IPS-18a (cell line): Measurements from ENCODE around the gene TEAD1.
A peak's percentile ranks its signal among the peaks of the same experiment; 100 is the strongest.

Experiments
- H3K27ac ChIP-seq: one replicate; pipeline ENCODE4 v1.5.1; 2013; ENCODE audit warnings: low read length
- H3K27me3 ChIP-seq: one replicate; pipeline ENCODE4 v1.6.1; 2013; ENCODE audit warnings: mild to moderate bottlenecking, low read length; ENCODE audit not compliant: control insufficient read depth, insufficient read depth
- H3K36me3 ChIP-seq: one replicate; pipeline ENCODE4 v1.6.1; 2013; ENCODE audit warnings: low read depth, low read length; ENCODE audit not compliant: control insufficient read depth
- H3K4me1 ChIP-seq: one replicate; pipeline ENCODE4 v1.6.1; 2013; ENCODE audit warnings: low read depth, low read length; ENCODE audit not compliant: control insufficient read depth
- H3K4me3 ChIP-seq: one replicate; pipeline ENCODE4 v1.5.1; 2013; ENCODE audit warnings: low read length
- H3K9ac ChIP-seq: one replicate; pipeline ENCODE4 v1.6.1; 2013; ENCODE audit warnings: mild to moderate bottlenecking, low read length, moderate library complexity
- H3K9me3 ChIP-seq: one replicate; pipeline ENCODE4 v1.6.1; 2013; ENCODE audit warnings: low read depth, low read length; ENCODE audit not compliant: control insufficient read depth

TEAD1 gene

GRCh38 chr11:12728417-12728816, 54.2 kb downstream of the TEAD1 start:
- H3K9me3 ChIP-seq: no peaks in the 10 kb centered on the region
- H3K4me3 ChIP-seq: no peak overlapping the region
- no peaks in the 10 kb centered on the region for H3K36me3 ChIP-seq
- H3K4me1 ChIP-seq: peaks cover 35% of the 10 kb centered on the region
- H3K9ac ChIP-seq: no peak overlapping the region
- no peak overlapping the region for H3K27ac ChIP-seq
- no peaks in the 10 kb centered on the region for H3K27me3 ChIP-seq

- Histone ChIP-seq H3K4me3 (no peak overlapping the region), H3K9ac (no peak overlapping the region), H3K9me3 (no peaks in the 10 kb centered on the region), H3K36me3 (no peaks in the 10 kb centered on the region), H3K4me1 (peaks cover 22% of the 10 kb centered on the region), H3K27me3 (no peaks in the 10 kb centered on the region), H3K27ac (no peak overlapping the region)
Observed at GRCh38 chr11:12729941-12730340, 55.7 kb downstream of the TEAD1 start.

GRCh38 chr11:12731841-12732336, 57.7 kb downstream of the TEAD1 start:
- Histone ChIP-seq H3K9me3 (no peaks in the 10 kb centered on the region), H3K27ac (no peak overlapping the region), H3K4me1 (peaks cover 8% of the 10 kb centered on the region), H3K36me3 (no peaks in the 10 kb centered on the region), H3K27me3 (no peaks in the 10 kb centered on the region), H3K9ac (no peak overlapping the region), H3K4me3 (no peak overlapping the region)

- peaks cover 3% of the 10 kb centered on the region for H3K4me1 ChIP-seq
- no peaks in the 10 kb centered on the region for H3K9me3 ChIP-seq
- H3K27ac ChIP-seq: no peak overlapping the region
- no peak overlapping the region for H3K4me3 ChIP-seq
- H3K27me3 ChIP-seq: no peaks in the 10 kb centered on the region
- no peak overlapping the region for H3K9ac ChIP-seq
- no peaks in the 10 kb centered on the region for H3K36me3 ChIP-seq
Observed at GRCh38 chr11:12733091-12733490, 58.9 kb downstream of the TEAD1 start.

- Histone ChIP-seq H3K9ac (no peak overlapping the region), H3K4me3 (no peak overlapping the region), H3K9me3 (no peaks in the 10 kb centered on the region), H3K27me3 (no peaks in the 10 kb centered on the region), H3K36me3 (no peaks in the 10 kb centered on the region), H3K4me1 (no peaks in the 10 kb centered on the region), H3K27ac (no peak overlapping the region)
Observed at GRCh38 chr11:12734625-12735024, 60.4 kb downstream of the TEAD1 start.

- no peak overlapping the region for H3K4me3 ChIP-seq
- H3K36me3 ChIP-seq: no peaks in the 10 kb centered on the region
- no peak overlapping the region for H3K27ac ChIP-seq
- no peaks in the 10 kb centered on the region for H3K4me1 ChIP-seq
- no peak overlapping the region for H3K9ac ChIP-seq
- no peaks in the 10 kb centered on the region for H3K27me3 ChIP-seq
- H3K9me3 ChIP-seq: no peaks in the 10 kb centered on the region
Observed at GRCh38 chr11:12735262-12735661, 61.0 kb downstream of the TEAD1 start.

- H3K9ac ChIP-seq: no peak overlapping the region
- H3K4me3 ChIP-seq: no peak overlapping the region
- H3K36me3 ChIP-seq: no peaks in the 10 kb centered on the region
- no peaks in the 10 kb centered on the region for H3K4me1 ChIP-seq
- H3K27ac ChIP-seq: no peak overlapping the region
- no peaks in the 10 kb centered on the region for H3K27me3 ChIP-seq
- no peaks in the 10 kb centered on the region for H3K9me3 ChIP-seq
Observed at GRCh38 chr11:12737024-12737423, 62.8 kb downstream of the TEAD1 start.

GRCh38 chr11:12741671-12742216, 67.5 kb downstream of the TEAD1 start:
- no peaks in the 10 kb centered on the region for H3K36me3 ChIP-seq
- H3K9me3 ChIP-seq: no peaks in the 10 kb centered on the region
- H3K27me3 ChIP-seq: no peaks in the 10 kb centered on the region
- peaks cover 20% of the 10 kb centered on the region for H3K4me1 ChIP-seq
- H3K4me3 ChIP-seq: no peak overlapping the region
- H3K27ac ChIP-seq: no peak overlapping the region
- no peak overlapping the region for H3K9ac ChIP-seq

GRCh38 chr11:12743834-12744449, 69.7 kb downstream of the TEAD1 start:
- Histone ChIP-seq H3K4me1 (peaks cover 31% of the 10 kb centered on the region), H3K9me3 (no peaks in the 10 kb centered on the region), H3K27me3 (no peaks in the 10 kb centered on the region), H3K27ac (no peak overlapping the region), H3K4me3 (no peak overlapping the region), H3K36me3 (no peaks in the 10 kb centered on the region), H3K9ac (no peak overlapping the region)

- H3K9ac ChIP-seq: no peak overlapping the region
- H3K4me3 ChIP-seq: no peak overlapping the region
- H3K36me3 ChIP-seq: no peaks in the 10 kb centered on the region
- H3K9me3 ChIP-seq: no peaks in the 10 kb centered on the region
- H3K4me1 ChIP-seq: peaks cover 41% of the 10 kb centered on the region
- H3K27me3 ChIP-seq: no peaks in the 10 kb centered on the region
- H3K27ac ChIP-seq: no peak overlapping the region
Observed at GRCh38 chr11:12744826-12745502, 70.7 kb downstream of the TEAD1 start.

GRCh38 chr11:12745787-12746186, 71.6 kb downstream of the TEAD1 start:
- H3K4me1 ChIP-seq: peaks cover 41% of the 10 kb centered on the region
- H3K9ac ChIP-seq: no peak overlapping the region
- H3K27ac ChIP-seq: no peak overlapping the region
- no peaks in the 10 kb centered on the region for H3K27me3 ChIP-seq
- no peaks in the 10 kb centered on the region for H3K9me3 ChIP-seq
- H3K4me3 ChIP-seq: peak overlapping the region; percentile 9
- no peaks in the 10 kb centered on the region for H3K36me3 ChIP-seq
